NCI-H146 treated with DMSO at 0.1 percent for 48 hours (cell line): ENCODE data around the gene NXPH3.

Experiments used
- DNase-seq: peaks from one replicate; lab custom pipeline; 2025; ENCODE audit not compliant: unreplicated experiment; lab: John Stamatoyannopoulos, UW

The NXPH3 gene

GRCh38 chr17:49588726-49589576, 13.3 kb downstream of the NXPH3 start:
- DNase-seq, result no peak

GRCh38 chr17:49589577-49589927, 13.9 kb downstream of the NXPH3 start:
- DNase-seq, result no peak

- no peak for DNase-seq
Measured at GRCh38 chr17:49590874-49591273, 15.2 kb downstream of the NXPH3 start.

GRCh38 chr17:49592263-49592662, 16.6 kb downstream of the NXPH3 start:
- DNase-seq, result no peak

GRCh38 chr17:49595328-49595727, 19.7 kb downstream of the NXPH3 start:
- DNase-seq, result no peak

- no peak for DNase-seq
Measured at GRCh38 chr17:49595980-49596379, 20.3 kb downstream of the NXPH3 start.

- DNase-seq, result no peak
Measured at GRCh38 chr17:49596613-49597244, 21.1 kb downstream of the NXPH3 start.

GRCh38 chr17:49597436-49597835, 21.8 kb downstream of the NXPH3 start:
- no peak for DNase-seq

GRCh38 chr17:49597928-49598655, 22.4 kb downstream of the NXPH3 start:
- DNase-seq, result no peak

GRCh38 chr17:49598918-49599317, 23.2 kb downstream of the NXPH3 start:
- DNase-seq, result no peak

GRCh38 chr17:49600949-49601348, 25.3 kb downstream of the NXPH3 start:
- no peak for DNase-seq

GRCh38 chr17:49602783-49603182, 27.1 kb downstream of the NXPH3 start:
- DNase-seq, result no peak

GRCh38 chr17:49603238-49603637, 27.6 kb downstream of the NXPH3 start:
- no peak for DNase-seq

- no peak for DNase-seq
Measured at GRCh38 chr17:49603720-49604119, 28.0 kb downstream of the NXPH3 start.

- no peak for DNase-seq
Measured at GRCh38 chr17:49604314-49604869, 28.7 kb downstream of the NXPH3 start.

- DNase-seq, result no peak
Measured at GRCh38 chr17:49610883-49611584, 35.4 kb downstream of the NXPH3 start.

GRCh38 chr17:49612726-49613125, 37.1 kb downstream of the NXPH3 start:
- no peak for DNase-seq

GRCh38 chr17:49613182-49613800, 37.6 kb downstream of the NXPH3 start:
- DNase-seq, result no peak

GRCh38 chr17:49616086-49616485, 40.4 kb downstream of the NXPH3 start:
- no peak for DNase-seq

GRCh38 chr17:49616601-49617131, 41.0 kb downstream of the NXPH3 start:
- DNase-seq, result no peak
